BLaER1 (cell line): Measurements from ENCODE around the gene DSCAML1.
A peak's percentile ranks its signal among the peaks of the same experiment; 100 is the strongest.

Experiments used
- H3K27ac ChIP-seq: shearing (Covaris generic); formaldehyde crosslinking; 2 replicates; pipeline ENCODE4 v1.8.1; 2022
- H3K27me3 ChIP-seq: shearing (Covaris generic); formaldehyde crosslinking; 2 replicates; pipeline ENCODE4 v1.8.1; 2022
- H3K36me3 ChIP-seq: shearing (Covaris generic); formaldehyde crosslinking; 2 replicates; pipeline ENCODE4 v1.8.1; 2022
- H3K4me1 ChIP-seq: shearing (Covaris generic); formaldehyde crosslinking; 2 replicates; pipeline ENCODE4 v1.8.1; 2022
- H3K4me2 ChIP-seq: shearing (Covaris generic); formaldehyde crosslinking; 2 replicates; pipeline ENCODE4 v1.8.1; 2022
- H3K4me3 ChIP-seq: shearing (Covaris generic); formaldehyde crosslinking; 2 replicates; pipeline ENCODE4 v1.8.1; 2022
- H3K9ac ChIP-seq: shearing (Covaris generic); formaldehyde crosslinking; 2 replicates; pipeline ENCODE4 v1.8.1; 2022
- H3K9me3 ChIP-seq: shearing (Covaris generic); formaldehyde crosslinking; 2 replicates; pipeline ENCODE4 v1.8.1; 2022
- H4K20me1 ChIP-seq: shearing (Covaris generic); formaldehyde crosslinking; 2 replicates; pipeline ENCODE4 v1.8.1; 2022
- Cebpa-rat ChIP-seq: shearing (Covaris generic); IDR thresholded peaks from 2 replicates; pipeline ENCODE4 v1.8.1; 2022

Gene DSCAML1

GRCh38 chr11:117704395-117705100 is 92.5 kb downstream of the DSCAML1 start:
- H3K4me2 ChIP-seq = no peak overlapping the region
- H3K27ac ChIP-seq = no peak overlapping the region
- no peak for TF ChIP-seq Cebpa-rat
- peaks cover 11% of the 10 kb centered on the region for H4K20me1 ChIP-seq
- H3K36me3 ChIP-seq = no peaks in the 10 kb centered on the region
- H3K27me3 ChIP-seq = 0 out of 2 replicates have a peak, but pooled peaks cover 5% of the 10 kb centered on the region
- no peaks in the 10 kb centered on the region for H3K9me3 ChIP-seq
- peaks cover 7% of the 10 kb centered on the region for H3K4me1 ChIP-seq
- H3K4me3 ChIP-seq = no peak overlapping the region
- H3K9ac ChIP-seq = no peak overlapping the region

- Histone ChIP-seq H3K27ac (no peak overlapping the region), H3K4me3 (no peak overlapping the region), H3K9me3 (no peaks in the 10 kb centered on the region), H3K9ac (no peak overlapping the region), H3K4me1 (peaks cover 7% of the 10 kb centered on the region), H3K4me2 (no peak overlapping the region), H4K20me1 (peaks cover 20% of the 10 kb centered on the region), H3K36me3 (no peaks in the 10 kb centered on the region), H3K27me3 (0 out of 2 replicates have a peak, but pooled peaks cover 14% of the 10 kb centered on the region)
- no peak for TF ChIP-seq Cebpa-rat
Observed at GRCh38 chr11:117702946-117703598, 93.9 kb downstream of the DSCAML1 start.

GRCh38 chr11:117701781-117702180 is 95.2 kb downstream of the DSCAML1 start:
- peaks cover 21% of the 10 kb centered on the region for H3K27me3 ChIP-seq
- no peaks in the 10 kb centered on the region for H3K36me3 ChIP-seq
- peaks cover 7% of the 10 kb centered on the region for H3K4me1 ChIP-seq
- H3K4me3 ChIP-seq = no peak overlapping the region
- peaks cover 23% of the 10 kb centered on the region for H4K20me1 ChIP-seq
- no peaks in the 10 kb centered on the region for H3K9me3 ChIP-seq
- H3K9ac ChIP-seq = no peak overlapping the region
- TF ChIP-seq Cebpa-rat = no peak
- H3K4me2 ChIP-seq = peak overlapping the region; percentile 32; the same call in 1 of the 2 replicates
- H3K27ac ChIP-seq = no peak overlapping the region

- H3K4me2 ChIP-seq = no peak overlapping the region
- TF ChIP-seq Cebpa-rat = no peak
- no peaks in the 10 kb centered on the region for H3K36me3 ChIP-seq
- H3K27ac ChIP-seq = no peak overlapping the region
- no peak overlapping the region for H3K9ac ChIP-seq
- peaks cover 35% of the 10 kb centered on the region for H4K20me1 ChIP-seq
- peaks cover 33% of the 10 kb centered on the region for H3K27me3 ChIP-seq
- no peaks in the 10 kb centered on the region for H3K9me3 ChIP-seq
- H3K4me3 ChIP-seq = no peak overlapping the region
- H3K4me1 ChIP-seq = peaks cover 7% of the 10 kb centered on the region
Observed at GRCh38 chr11:117700551-117700950, 96.5 kb downstream of the DSCAML1 start.

GRCh38 chr11:117697319-117697718 is 99.7 kb downstream of the DSCAML1 start:
- H3K4me3 ChIP-seq = no peak overlapping the region
- no peak overlapping the region for H3K27ac ChIP-seq
- no peaks in the 10 kb centered on the region for H3K9me3 ChIP-seq
- no peaks in the 10 kb centered on the region for H3K36me3 ChIP-seq
- H3K4me1 ChIP-seq = peaks cover 7% of the 10 kb centered on the region
- peaks cover 65% of the 10 kb centered on the region for H3K27me3 ChIP-seq
- no peak overlapping the region for H3K9ac ChIP-seq
- H3K4me2 ChIP-seq = no peak overlapping the region
- peaks cover 60% of the 10 kb centered on the region for H4K20me1 ChIP-seq
- TF ChIP-seq Cebpa-rat = no peak

- H3K27me3 ChIP-seq = peaks cover 69% of the 10 kb centered on the region
- H3K9ac ChIP-seq = no peak overlapping the region
- H3K36me3 ChIP-seq = no peaks in the 10 kb centered on the region
- H3K9me3 ChIP-seq = no peaks in the 10 kb centered on the region
- no peak overlapping the region for H3K27ac ChIP-seq
- H3K4me1 ChIP-seq = peaks cover 1% of the 10 kb centered on the region; the same call in 1 of the 2 replicates
- H4K20me1 ChIP-seq = peaks cover 61% of the 10 kb centered on the region
- no peak overlapping the region for H3K4me2 ChIP-seq
- TF ChIP-seq Cebpa-rat = no peak
- H3K4me3 ChIP-seq = no peak overlapping the region
Observed at GRCh38 chr11:117696540-117696939, 100.5 kb downstream of the DSCAML1 start.

- Histone ChIP-seq H3K4me1 (peaks cover 19% of the 10 kb centered on the region), H3K27me3 (peaks cover 90% of the 10 kb centered on the region), H3K4me2 (no peak overlapping the region), H4K20me1 (peaks cover 80% of the 10 kb centered on the region), H3K4me3 (no peak overlapping the region), H3K9me3 (no peaks in the 10 kb centered on the region), H3K27ac (no peak overlapping the region), H3K9ac (no peak overlapping the region), H3K36me3 (no peaks in the 10 kb centered on the region)
- no peak for TF ChIP-seq Cebpa-rat
Observed at GRCh38 chr11:117693344-117693743, 103.7 kb downstream of the DSCAML1 start.

GRCh38 chr11:117691516-117691915 is 105.5 kb downstream of the DSCAML1 start:
- Histone ChIP-seq H4K20me1 (peaks cover 91% of the 10 kb centered on the region), H3K4me2 (no peak overlapping the region), H3K27ac (no peak overlapping the region), H3K9me3 (no peaks in the 10 kb centered on the region), H3K4me3 (no peak overlapping the region), H3K9ac (no peak overlapping the region), H3K4me1 (peaks cover 19% of the 10 kb centered on the region), H3K27me3 (peaks cover 99% of the 10 kb centered on the region), H3K36me3 (no peaks in the 10 kb centered on the region)
- TF ChIP-seq Cebpa-rat = no peak

- Histone ChIP-seq H3K9me3 (no peaks in the 10 kb centered on the region), H4K20me1 (peaks cover 91% of the 10 kb centered on the region), H3K36me3 (no peaks in the 10 kb centered on the region), H3K27me3 (peaks cover 99% of the 10 kb centered on the region), H3K27ac (no peak overlapping the region), H3K4me1 (peaks cover 19% of the 10 kb centered on the region), H3K4me3 (no peak overlapping the region), H3K9ac (no peak overlapping the region), H3K4me2 (peak overlapping the region; percentile 76)
- no peak for TF ChIP-seq Cebpa-rat
Observed at GRCh38 chr11:117691218-117691514, 105.8 kb downstream of the DSCAML1 start.

- Histone ChIP-seq H3K27me3 (peaks cover 99% of the 10 kb centered on the region), H4K20me1 (peaks cover 91% of the 10 kb centered on the region), H3K9ac (no peak overlapping the region), H3K4me1 (peaks cover 19% of the 10 kb centered on the region), H3K4me3 (no peak overlapping the region), H3K36me3 (no peaks in the 10 kb centered on the region), H3K27ac (no peak overlapping the region), H3K9me3 (no peaks in the 10 kb centered on the region), H3K4me2 (peak overlapping the region; percentile 76)
- no peak for TF ChIP-seq Cebpa-rat
Observed at GRCh38 chr11:117690484-117691217, 106.4 kb downstream of the DSCAML1 start.
